ENCODE measurements around the gene CAMTA1.

DNA sequence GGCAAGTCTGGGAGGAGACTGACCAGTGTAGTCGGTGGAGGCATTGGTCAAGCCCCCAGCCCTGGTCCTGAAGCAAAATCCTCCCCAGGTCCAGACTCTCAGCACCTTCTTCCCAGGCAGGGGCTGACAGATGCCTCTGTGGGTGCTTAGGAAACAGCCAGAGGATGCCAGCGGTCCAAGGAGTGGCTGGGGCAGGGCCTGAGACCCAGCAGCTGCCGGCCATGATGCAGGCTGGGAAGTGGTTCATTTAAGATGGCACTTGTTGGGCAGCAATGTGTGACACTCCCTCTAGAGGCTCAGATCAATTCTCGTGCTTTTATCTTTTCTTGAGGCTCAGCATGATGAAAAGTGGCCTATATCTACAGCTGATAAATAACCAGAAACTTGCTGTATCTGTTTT is 820.8 kb downstream of the CAMTA1 start:
- TF ChIP-seq CTBP1 (IDR thresholded peaks at IDR 0.05; ENCODE audit: borderline replicate concordance) (no peak), SUZ12 (IDR thresholded peaks at IDR 0.05) (no peak), LEF1 (IDR thresholded peaks at IDR 0.05; ENCODE audit: borderline replicate concordance) (no peak), SP1 (IDR thresholded peaks at IDR 0.05) (no peak), FOXM1 (IDR thresholded peaks at IDR 0.05; ENCODE audit: borderline replicate concordance) (no peak)
